ENCODE measurements around the gene ACSL5.
A peak's percentile ranks its signal among the peaks of the same experiment; 100 is the strongest.
"Not testable (repeated sequence)": the region's sequence is repeated elsewhere in the genome, so short reads cannot be mapped to it uniquely, and the experiment has no call there.

Gene ACSL5

DNA sequence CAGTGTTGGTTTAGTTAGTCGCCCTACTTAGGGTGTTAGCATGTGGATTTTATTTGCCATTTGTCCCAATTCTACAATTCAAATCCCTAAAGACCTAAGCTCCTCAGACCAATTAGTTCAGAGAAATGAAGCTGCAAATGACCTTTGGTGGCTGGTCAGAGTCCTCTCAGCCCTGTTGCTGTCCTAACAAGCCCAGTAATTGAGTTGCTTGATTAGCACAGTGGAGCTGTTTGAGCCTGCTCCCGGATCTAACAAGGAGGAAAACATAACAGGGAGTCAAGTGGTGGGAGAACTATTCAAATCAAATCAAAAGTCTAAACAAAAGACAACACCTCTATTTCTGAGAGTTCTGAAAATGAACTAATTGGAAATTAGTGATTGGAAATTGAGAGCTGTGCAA, 50.7 kb downstream of the ACSL5 start:
- DNase-seq = no peak

GRCh38 chr10:112426111-112426510, 52.2 kb downstream of the ACSL5 start:
- no peak for DNase-seq

DNA sequence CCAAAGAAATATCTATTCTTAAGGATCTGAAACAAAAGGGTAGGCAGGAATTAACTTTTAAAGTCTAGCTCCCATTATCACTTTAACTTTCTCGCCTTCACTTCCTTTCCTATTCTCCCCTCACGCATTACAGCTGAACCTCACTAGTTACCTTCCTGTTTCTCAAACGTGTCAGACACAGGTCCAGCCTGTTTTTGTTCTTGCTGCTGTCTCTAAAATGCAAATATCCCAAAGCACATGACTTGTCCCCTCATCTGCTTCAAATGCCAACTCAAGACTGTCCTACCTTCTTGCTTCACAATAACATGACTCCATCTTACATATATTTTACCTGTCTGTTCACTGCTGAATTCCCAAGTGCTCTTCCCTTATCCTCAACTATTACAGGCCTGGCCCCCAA, 55.2 kb downstream of the ACSL5 start:
- no peak for DNase-seq

- no peak for DNase-seq
These were observed 55.8 kb downstream of the ACSL5 start for GRCh38 chr10:112429654-112430230.

DNA sequence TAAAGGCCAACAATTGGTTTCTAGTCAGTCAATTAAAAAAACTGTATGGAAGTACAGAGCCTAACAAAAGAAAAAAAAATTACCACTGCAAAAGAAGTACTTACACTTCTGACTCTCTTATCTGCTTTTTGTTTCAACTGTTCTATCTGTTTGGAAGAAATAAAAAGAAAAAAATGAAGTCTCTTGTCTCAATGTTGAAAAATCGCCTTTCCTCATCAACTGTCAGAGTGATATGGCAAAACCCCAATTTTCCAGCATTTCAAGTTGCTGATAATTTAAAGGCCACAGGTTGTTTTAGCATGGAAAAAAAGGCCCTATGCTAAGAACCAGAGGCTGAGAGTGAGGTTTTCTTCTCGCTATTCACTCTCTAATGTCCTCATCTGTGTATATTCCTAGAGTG, 59.2 kb downstream of the ACSL5 start:
- DNase-seq = no peak

- DNase-seq = peak; percentile 0
These were observed 61.2 kb downstream of the ACSL5 start for GRCh38 chr10:112434988-112435619.

- DNase-seq = no peak
These were observed 64.4 kb downstream of the ACSL5 start for GRCh38 chr10:112438356-112438755.

DNA sequence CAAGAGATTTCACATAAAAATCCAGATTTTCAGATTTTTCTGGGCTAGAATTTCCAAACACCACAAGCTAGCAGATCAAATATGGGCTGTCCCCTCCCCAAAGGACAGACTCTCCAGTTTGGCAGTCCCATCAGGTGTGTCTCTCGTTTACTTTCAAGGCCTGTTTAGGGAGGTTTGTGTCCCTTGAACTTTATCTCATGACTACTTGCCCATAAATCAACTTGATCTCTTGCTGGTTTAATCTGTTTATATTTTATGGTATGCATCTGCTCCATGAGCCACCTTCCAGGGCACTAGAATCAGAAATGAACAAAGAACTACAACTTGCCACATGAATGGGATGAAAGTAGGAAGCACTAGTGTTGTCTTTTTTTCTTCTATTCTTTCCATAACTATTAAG, 67.6 kb downstream of the ACSL5 start:
- DNase-seq = no peak

- DNase-seq = no peak
These were observed 68.1 kb downstream of the ACSL5 start for GRCh38 chr10:112442063-112442462.

DNA sequence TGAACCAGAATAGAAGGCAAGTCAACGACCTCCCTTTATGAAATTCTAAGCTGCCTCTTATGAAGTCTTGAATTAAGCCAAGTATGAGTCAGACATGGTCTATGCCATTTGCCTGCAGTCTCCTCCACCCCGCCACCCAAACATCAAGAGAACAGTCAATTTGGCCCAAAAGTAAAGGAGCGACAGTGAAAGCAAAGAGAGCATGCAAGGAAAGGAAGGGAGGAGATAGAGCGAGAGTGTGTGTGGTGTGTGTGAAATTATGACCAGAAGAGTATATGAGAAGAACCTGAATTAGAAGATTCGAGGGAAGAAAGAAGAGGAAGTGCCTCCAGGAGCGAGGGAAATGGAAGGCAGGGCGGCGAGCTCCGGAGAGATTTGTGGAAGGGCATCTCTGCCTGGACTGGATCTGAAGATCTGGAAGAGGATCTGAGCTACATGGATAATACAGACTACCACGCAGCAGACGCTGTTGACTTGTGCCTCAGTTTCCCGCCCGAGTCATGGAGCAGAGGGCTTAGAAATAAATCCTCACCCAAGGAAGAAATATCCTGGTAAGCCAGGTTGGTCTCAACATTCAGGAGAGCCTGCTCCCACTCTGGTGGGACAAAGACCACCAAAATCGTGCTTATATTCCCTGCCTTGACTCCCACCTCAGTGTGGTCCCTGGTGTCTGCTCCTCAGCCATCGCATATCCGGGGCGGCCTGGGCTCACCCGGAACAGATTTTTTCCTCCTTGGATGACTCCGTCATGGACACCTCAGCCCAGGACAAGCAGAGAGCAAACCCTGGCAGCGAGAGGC, 72.3 kb downstream of the ACSL5 start:
- no peak for DNase-seq

- peak; percentile 56 for DNase-seq
These were observed 73.1 kb downstream of the ACSL5 start, which contains the start of the genes VTI1A and ZDHHC6 for GRCh38 chr10:112446855-112447619. TSS of gene VTI1A (plus strand) at chr10:112447215. CDS start at chr10:112447374, 159 bp downstream. TSS of gene ZDHHC6 (minus strand) at chr10:112446914. CDS start at chr10:112445436, 1,478 bp downstream.

- DNase-seq = no peak
These were observed 73.7 kb downstream of the ACSL5 start for GRCh38 chr10:112447620-112447928.

- DNase-seq = no peak
These were observed 75.0 kb downstream of the ACSL5 start for GRCh38 chr10:112448888-112449287.

GRCh38 chr10:112454910-112455779, 81.2 kb downstream of the ACSL5 start:
- DNase-seq = no peak

DNA sequence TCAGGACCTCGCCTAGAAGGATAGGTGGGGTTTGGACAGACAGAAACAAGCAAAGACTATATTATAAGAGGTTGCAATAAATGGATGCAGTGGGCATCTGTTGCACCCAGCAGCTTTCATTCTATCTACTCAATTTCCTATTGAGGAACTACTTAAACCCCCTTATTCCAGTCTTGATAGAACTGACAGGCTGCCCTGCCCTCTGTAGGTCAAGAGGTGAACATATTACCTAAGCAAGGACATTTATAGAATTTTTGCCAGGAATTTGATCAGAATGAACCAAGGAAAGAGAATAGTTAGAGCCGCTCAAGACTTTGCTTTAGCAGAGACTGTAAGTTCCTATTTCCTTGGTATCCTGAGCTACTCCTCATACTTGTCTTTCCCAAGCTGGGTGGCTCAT, 82.6 kb downstream of the ACSL5 start:
- DNase-seq = no peak

DNA sequence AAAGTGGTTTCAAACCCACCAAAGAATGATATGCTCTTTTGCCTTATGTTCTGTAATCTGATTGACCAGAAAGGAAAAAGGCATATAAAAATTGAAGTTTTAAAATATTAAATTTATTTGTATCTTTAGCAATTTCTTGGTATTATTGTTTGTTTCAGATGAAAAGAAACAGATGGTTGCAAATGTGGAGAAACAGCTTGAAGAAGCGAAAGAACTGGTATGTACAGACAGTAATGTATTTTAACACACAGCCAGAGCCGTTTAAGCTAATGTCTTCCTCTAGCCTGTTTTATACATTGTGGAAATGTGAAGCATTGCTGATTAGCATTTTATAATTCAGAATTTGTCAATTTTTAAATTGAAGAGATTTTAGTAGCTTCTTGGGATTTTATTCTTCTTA, 86.5 kb downstream of the ACSL5 start:
- DNase-seq = no peak

DNA sequence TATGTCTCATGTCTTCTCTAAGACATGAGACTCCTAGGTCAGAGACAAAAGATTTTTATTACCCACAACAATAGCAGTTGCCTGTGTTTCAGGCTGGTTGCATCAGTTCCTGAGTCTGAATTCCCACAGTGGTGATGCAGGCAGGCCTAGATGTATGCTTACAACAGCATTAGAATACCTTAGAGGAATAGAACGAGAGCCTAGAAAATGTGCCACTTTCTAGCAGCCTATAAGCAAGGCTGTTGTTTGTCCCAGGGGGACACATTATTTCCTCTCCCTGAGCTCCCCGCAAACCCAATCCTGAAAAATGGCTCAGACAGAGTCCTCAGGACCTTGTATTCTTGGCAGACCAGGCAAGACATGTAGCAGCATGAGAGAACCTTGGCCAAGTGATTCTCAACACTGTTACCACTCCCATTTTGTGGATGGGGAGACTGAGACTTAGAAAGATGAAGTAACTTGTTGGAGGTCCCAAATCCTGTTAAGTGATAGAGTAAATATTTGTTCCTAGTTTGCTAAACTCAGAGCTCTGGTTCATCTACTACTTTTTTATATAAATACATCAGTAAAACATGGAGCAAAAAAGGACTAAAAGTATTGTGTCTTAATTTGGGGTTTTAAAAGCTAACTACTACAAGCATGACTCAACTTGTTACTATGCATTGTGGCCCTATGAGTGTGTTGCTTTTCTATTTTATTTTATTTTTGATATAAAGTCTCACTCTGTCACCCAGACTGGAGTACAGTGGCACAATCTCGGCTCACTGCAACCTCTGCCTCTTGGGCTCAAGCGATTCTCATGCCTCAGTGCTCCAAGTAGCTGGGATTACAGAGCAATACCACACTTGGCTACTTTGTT, 87.3 kb downstream of the ACSL5 start:
- DNase-seq = no peak

GRCh38 chr10:112464074-112464473, 90.2 kb downstream of the ACSL5 start:
- DNase-seq = not testable (repeated sequence)

DNA sequence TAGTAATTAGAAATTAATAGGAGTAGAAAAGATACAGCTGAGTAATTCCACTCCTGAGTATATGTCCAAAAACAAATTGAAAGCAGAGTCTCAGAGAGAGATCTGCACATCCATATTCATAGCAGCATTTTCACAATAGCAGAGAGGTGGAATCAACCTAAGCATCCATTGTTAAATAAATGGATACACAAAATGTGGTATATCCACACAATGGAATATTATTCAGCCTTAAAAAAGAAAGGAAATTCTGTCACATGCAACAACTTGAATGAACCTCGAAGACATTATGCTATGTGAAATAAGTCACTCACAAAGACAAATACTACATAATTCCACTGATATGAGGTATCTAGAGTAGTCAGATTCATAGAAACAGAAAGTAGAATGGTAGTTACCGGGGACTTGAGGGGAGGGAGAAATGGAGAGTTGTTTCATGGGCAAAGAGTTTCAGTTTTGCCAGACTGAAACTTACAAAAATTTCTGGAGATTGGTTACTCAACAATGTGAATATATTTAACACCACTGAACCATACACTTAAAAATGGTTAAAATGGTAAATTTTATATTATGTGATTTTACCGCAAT, 91.5 kb downstream of the ACSL5 start:
- DNase-seq = no peak

GRCh38 chr10:112466802-112467201, 92.9 kb downstream of the ACSL5 start:
- DNase-seq = no peak

GRCh38 chr10:112467541-112468075, 93.7 kb downstream of the ACSL5 start:
- no peak for DNase-seq

All from NCI-H2029 (cell line).